H9 (cell line): ENCODE data around the gene CDH13. TPM values are rescaled to one million over a fixed set of nuclear protein-coding genes. Genes with fewer than 3 reads are reported as not detected.

Experiments used
- DNase-seq: peaks from one replicate; pipeline ENCODE4 v3.0.0-alpha.2; 2017
- H2AFZ ChIP-seq: one replicate; pipeline ENCODE4 v1.6.1; 2013; ENCODE audit warnings: mild to moderate bottlenecking, low read length, control low read depth, moderate library complexity
- H2AK5ac ChIP-seq: 2 replicates; pipeline ENCODE4 v1.6.1; 2013; ENCODE audit warnings: low read length, control low read depth, mixed read lengths; ENCODE audit not compliant: insufficient read length
- H2BK120ac ChIP-seq: one replicate; pipeline ENCODE4 v1.6.1; 2013; ENCODE audit warnings: low read depth, mild to moderate bottlenecking, low read length, control low read depth, inconsistent platforms; ENCODE audit not compliant: poor library complexity, severe bottlenecking
- H2BK12ac ChIP-seq: 2 replicates; pipeline ENCODE4 v1.6.1; 2013; ENCODE audit warnings: low read length, control low read depth, mixed read lengths, low read depth; ENCODE audit not compliant: insufficient read length
- H2BK15ac ChIP-seq: 2 replicates; pipeline ENCODE4 v1.6.1; 2013; ENCODE audit warnings: low read depth, low read length, control low read depth
- H2BK20ac ChIP-seq: one replicate; pipeline ENCODE4 v1.6.1; 2013; ENCODE audit warnings: low read depth, mild to moderate bottlenecking, low read length, control low read depth, inconsistent platforms; ENCODE audit not compliant: poor library complexity, severe bottlenecking
- H2BK5ac ChIP-seq: 2 replicates; pipeline ENCODE4 v1.6.1; 2013; ENCODE audit warnings: low read length, control low read depth, mixed read lengths; ENCODE audit not compliant: insufficient read length
- H3K14ac ChIP-seq: 2 replicates; pipeline ENCODE4 v1.6.1; 2013; ENCODE audit warnings: low read length, control low read depth; ENCODE audit not compliant: insufficient read depth
- H3K18ac ChIP-seq: 2 replicates; pipeline ENCODE4 v1.6.1; 2013; ENCODE audit warnings: low read depth, mild to moderate bottlenecking, mixed read lengths, low read length, control low read depth; ENCODE audit not compliant: insufficient read length
- H3K23ac ChIP-seq: 2 replicates; pipeline ENCODE4 v1.6.1; 2013; ENCODE audit warnings: low read length, control low read depth, mixed read lengths, low read depth; ENCODE audit not compliant: insufficient read length
- H3K23me2 ChIP-seq: 2 replicates; pipeline ENCODE4 v1.6.1; 2013; ENCODE audit warnings: low read depth, mild to moderate bottlenecking, mixed read lengths, low read length, control low read depth; ENCODE audit not compliant: insufficient read length, poor library complexity, severe bottlenecking
- H3K27ac ChIP-seq: 2 replicates; pipeline ENCODE4 v1.5.1; 2013; ENCODE audit warnings: low read length, control low read depth, mixed read lengths, low read depth; ENCODE audit not compliant: insufficient read length
- H3K27me3 ChIP-seq: 2 replicates; pipeline ENCODE4 v1.6.1; 2013; ENCODE audit warnings: low read length, control low read depth, inconsistent platforms; ENCODE audit not compliant: insufficient read depth
- H3K4ac ChIP-seq: 2 replicates; pipeline ENCODE4 v1.6.1; 2013; ENCODE audit warnings: low read depth, mild to moderate bottlenecking, control low read depth, inconsistent platforms, low read length, moderate library complexity
- H3K4me1 ChIP-seq: 2 replicates; pipeline ENCODE4 v1.6.1; 2013; ENCODE audit warnings: low read length, control low read depth, inconsistent platforms; ENCODE audit not compliant: insufficient read depth
- H3K4me2 ChIP-seq: 2 replicates; pipeline ENCODE4 v1.6.1; 2013; ENCODE audit warnings: low read length, control low read depth, mixed read lengths; ENCODE audit not compliant: insufficient read length, insufficient read depth
- H3K56ac ChIP-seq: 2 replicates; pipeline ENCODE4 v1.6.1; 2013; ENCODE audit warnings: low read depth, mild to moderate bottlenecking, mixed read lengths, low read length, control low read depth; ENCODE audit not compliant: insufficient read length
- H3K79me1 ChIP-seq: 2 replicates; pipeline ENCODE4 v1.6.1; 2013; ENCODE audit warnings: low read depth, mild to moderate bottlenecking, moderate library complexity, low read length, control low read depth, inconsistent platforms; ENCODE audit not compliant: insufficient read depth, poor library complexity, severe bottlenecking
- H3K79me2 ChIP-seq: 2 replicates; pipeline ENCODE4 v1.6.1; 2013; ENCODE audit warnings: low read length, control low read depth, inconsistent platforms; ENCODE audit not compliant: insufficient read depth
- H3K9ac ChIP-seq: 2 replicates; pipeline ENCODE4 v1.6.1; 2013; ENCODE audit warnings: low read length, control low read depth, mixed read lengths; ENCODE audit not compliant: insufficient read length; ENCODE audit errors: extremely low read depth
- H3K9me3 ChIP-seq: one replicate; pipeline ENCODE4 v1.6.1; 2013; ENCODE audit warnings: low read depth, low read length, inconsistent platforms; ENCODE audit not compliant: control insufficient read depth
- H3T11ph ChIP-seq: one replicate; pipeline ENCODE4 v1.6.1; 2013; ENCODE audit warnings: mild to moderate bottlenecking, low read length, control low read depth, inconsistent platforms
- H4K20me1 ChIP-seq: one replicate; pipeline ENCODE4 v1.6.1; 2013; ENCODE audit not compliant: control insufficient read depth, insufficient read length, insufficient read depth
- H4K5ac ChIP-seq: 2 replicates; pipeline ENCODE4 v1.6.1; 2013; ENCODE audit warnings: low read depth, mild to moderate bottlenecking, mixed read lengths, low read length, control low read depth; ENCODE audit not compliant: insufficient read length
- H4K8ac ChIP-seq: replicated peaks from 2 replicates; pipeline ENCODE4 v1.6.1; 2013; ENCODE audit warnings: low read length, control low read depth, mixed read lengths, low read depth; ENCODE audit not compliant: insufficient read length
- H4K91ac ChIP-seq: 2 replicates; pipeline ENCODE4 v1.6.1; 2013; ENCODE audit warnings: low read depth, mild to moderate bottlenecking, moderate library complexity, mixed read lengths, low read length, control low read depth; ENCODE audit not compliant: insufficient read length
- H3K27ac Mint-ChIP-seq, 3 experiments: 2 replicates in 2 of 3; 3 replicates in 1 of 3; pipeline ENCODE4 v1.8.0; 2020 to 2021; ENCODE audit warnings: mixed read lengths in 3 of 3, mild to moderate bottlenecking in 1 of 3, moderate library complexity in 1 of 3
- H3K27me3 Mint-ChIP-seq: 2 replicates; pipeline ENCODE4 v1.8.0; 2021; ENCODE audit warnings: low read depth, mild to moderate bottlenecking, moderate library complexity, mixed read lengths
- H3K36me3 Mint-ChIP-seq, 3 experiments: 2 replicates in 2 of 3; 3 replicates in 1 of 3; pipeline ENCODE4 v1.8.0; 2020 to 2021; ENCODE audit warnings: low read depth in 3 of 3, mixed read lengths in 3 of 3; ENCODE audit not compliant: insufficient read depth in 1 of 3
- H3K4me1 Mint-ChIP-seq, 2 experiments: 2 replicates each; pipeline ENCODE4 v1.8.0; 2020; ENCODE audit warnings: mixed read lengths in 2 of 2
- H3K4me3 Mint-ChIP-seq, 2 experiments: 2 replicates in 1 of 2; 3 replicates in 1 of 2; pipeline ENCODE4 v1.8.0; 2020 to 2021; ENCODE audit warnings: mild to moderate bottlenecking in 2 of 2, mixed read lengths in 2 of 2, moderate library complexity in 1 of 2
- H3K9me3 Mint-ChIP-seq, 2 experiments: 2 replicates in 1 of 2; 3 replicates in 1 of 2; pipeline ENCODE4 v1.8.0; 2020; ENCODE audit warnings: mild to moderate bottlenecking in 2 of 2, mixed read lengths in 2 of 2, moderate library complexity in 1 of 2
- WGBS: extraction: QIAGEN DNeasy Blood & Tissue Kit; methylation state at CpG from one replicate; pipeline ENCODE4 v1.1.7; 2013; ENCODE audit warnings: missing lambda C conversion rate, low lambda C conversion rate, mixed read lengths; ENCODE audit not compliant: insufficient read length; ENCODE audit errors: extremely low coverage; 5-methylcytosine and 5-hydroxymethylcytosine counted together
- total RNA-seq: library from RNA; stranded (reverse); gene quantifications from 2 replicates; pipeline ENCODE4 v1.2.1, GENCODE V29; 2021
- TF ChIP-seq, protein P1 (sequence below): fragments of 200-600 bp; sonication (generic); conservative IDR thresholded peaks from 3 replicates; pipeline ENCODE4 v1.8.0; 2021; ENCODE audit warnings: antibody characterized with exemption, mild to moderate bottlenecking

The CDH13 gene
- total RNA-seq, 1 experiment from 2014 or later: 1.5 TPM

DNA sequence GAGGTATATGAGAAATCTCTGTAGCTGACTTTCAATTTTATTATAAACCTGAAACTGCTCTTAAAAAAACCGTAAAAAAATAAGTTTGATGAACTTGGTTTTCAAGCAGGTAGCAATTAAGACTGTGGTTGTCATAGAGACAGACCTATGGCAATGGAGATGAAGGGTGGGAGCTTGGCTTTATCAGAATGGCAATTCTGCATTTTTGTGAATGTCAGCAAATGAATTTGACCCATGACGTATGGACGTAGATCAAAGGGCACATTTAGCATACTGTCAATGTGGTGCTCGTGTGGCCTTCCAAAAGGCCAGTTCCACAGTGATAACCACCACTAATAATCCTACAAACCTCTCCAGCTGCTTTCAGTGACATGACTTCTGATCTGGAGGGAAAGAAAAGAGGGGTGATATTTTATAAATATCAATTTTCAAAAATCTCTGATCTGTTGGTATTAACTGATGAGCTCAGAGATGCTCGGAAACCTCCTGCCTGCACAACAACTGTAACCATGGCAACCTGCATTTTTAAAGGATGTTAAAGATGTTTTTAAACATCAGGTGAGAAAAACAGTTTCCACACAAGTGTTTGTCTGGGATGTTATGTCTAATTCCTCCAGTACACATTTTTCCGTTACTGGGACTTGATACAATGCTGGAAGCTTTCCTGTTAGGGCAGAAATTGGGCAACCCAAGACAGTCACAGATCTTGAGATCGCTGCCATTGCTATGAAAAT, 533.7 kb downstream of the CDH13 start:
- no peak overlapping the region for H3T11ph ChIP-seq
- TF ChIP-seq, protein P1, sequence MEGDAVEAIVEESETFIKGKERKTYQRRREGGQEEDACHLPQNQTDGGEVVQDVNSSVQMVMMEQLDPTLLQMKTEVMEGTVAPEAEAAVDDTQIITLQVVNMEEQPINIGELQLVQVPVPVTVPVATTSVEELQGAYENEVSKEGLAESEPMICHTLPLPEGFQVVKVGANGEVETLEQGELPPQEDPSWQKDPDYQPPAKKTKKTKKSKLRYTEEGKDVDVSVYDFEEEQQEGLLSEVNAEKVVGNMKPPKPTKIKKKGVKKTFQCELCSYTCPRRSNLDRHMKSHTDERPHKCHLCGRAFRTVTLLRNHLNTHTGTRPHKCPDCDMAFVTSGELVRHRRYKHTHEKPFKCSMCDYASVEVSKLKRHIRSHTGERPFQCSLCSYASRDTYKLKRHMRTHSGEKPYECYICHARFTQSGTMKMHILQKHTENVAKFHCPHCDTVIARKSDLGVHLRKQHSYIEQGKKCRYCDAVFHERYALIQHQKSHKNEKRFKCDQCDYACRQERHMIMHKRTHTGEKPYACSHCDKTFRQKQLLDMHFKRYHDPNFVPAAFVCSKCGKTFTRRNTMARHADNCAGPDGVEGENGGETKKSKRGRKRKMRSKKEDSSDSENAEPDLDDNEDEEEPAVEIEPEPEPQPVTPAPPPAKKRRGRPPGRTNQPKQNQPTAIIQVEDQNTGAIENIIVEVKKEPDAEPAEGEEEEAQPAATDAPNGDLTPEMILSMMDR: no peak
- H3K4me2 ChIP-seq: no peak overlapping the region
- no peak overlapping the region for H3K4me3 Mint-ChIP-seq
- no peak overlapping the region for H3K56ac ChIP-seq
- no peak overlapping the region for H3K27ac ChIP-seq
- no peak overlapping the region for H2BK12ac ChIP-seq
- H4K8ac ChIP-seq: no peak overlapping the region
- H3K27me3 ChIP-seq: no peaks in the 10 kb centered on the region
- peaks cover 3% of the 10 kb centered on the region for H3K4me1 ChIP-seq
- H3K9ac ChIP-seq: no peak overlapping the region
- no peaks in the 10 kb centered on the region; a peak in 1 of 5 replicates for H3K9me3 Mint-ChIP-seq
- no peak overlapping the region for H2AK5ac ChIP-seq
- no peak overlapping the region for H4K5ac ChIP-seq
- H3K79me1 ChIP-seq: no peaks in the 10 kb centered on the region
- no peaks in the 10 kb centered on the region for H3K27me3 Mint-ChIP-seq
- H2BK5ac ChIP-seq: no peak overlapping the region
- no peak for DNase-seq
- H2BK120ac ChIP-seq: no peak overlapping the region
- H4K91ac ChIP-seq: no peak overlapping the region
- H3K36me3 Mint-ChIP-seq: no peaks in the 10 kb centered on the region; a peak in 1 of 7 replicates
- no peaks in the 10 kb centered on the region for H4K20me1 ChIP-seq
- no peak overlapping the region for H3K14ac ChIP-seq
- no peak overlapping the region for H2BK15ac ChIP-seq
- no peak overlapping the region for H3K27ac Mint-ChIP-seq
- H3K23me2 ChIP-seq: no peaks in the 10 kb centered on the region
- no peak overlapping the region for H2BK20ac ChIP-seq
- no peak overlapping the region for H2AFZ ChIP-seq
- H3K18ac ChIP-seq: no peak overlapping the region
- H3K79me2 ChIP-seq: no peaks in the 10 kb centered on the region
- no peaks in the 10 kb centered on the region for H3K9me3 ChIP-seq
- peaks cover 20 to 28% of the 10 kb centered on the region in 2 experiments for H3K4me1 Mint-ChIP-seq
- H3K23ac ChIP-seq: no peak overlapping the region
- no CpG with 5 or more reads among the region's 7 CpGs for WGBS
- no peak overlapping the region for H3K4ac ChIP-seq
